ENCODE data around the gene ZNF599. TPM values are rescaled to one million over a fixed set of nuclear protein-coding genes. Genes with fewer than 3 reads are reported as not detected.

ZNF599 gene
- total and polyA plus RNA-seq, 2 of the 13 experiments (the other 11 are each of a cell fraction or from before 2014, with no cell fraction given), result 5.8 to 7.3 TPM

DNA sequence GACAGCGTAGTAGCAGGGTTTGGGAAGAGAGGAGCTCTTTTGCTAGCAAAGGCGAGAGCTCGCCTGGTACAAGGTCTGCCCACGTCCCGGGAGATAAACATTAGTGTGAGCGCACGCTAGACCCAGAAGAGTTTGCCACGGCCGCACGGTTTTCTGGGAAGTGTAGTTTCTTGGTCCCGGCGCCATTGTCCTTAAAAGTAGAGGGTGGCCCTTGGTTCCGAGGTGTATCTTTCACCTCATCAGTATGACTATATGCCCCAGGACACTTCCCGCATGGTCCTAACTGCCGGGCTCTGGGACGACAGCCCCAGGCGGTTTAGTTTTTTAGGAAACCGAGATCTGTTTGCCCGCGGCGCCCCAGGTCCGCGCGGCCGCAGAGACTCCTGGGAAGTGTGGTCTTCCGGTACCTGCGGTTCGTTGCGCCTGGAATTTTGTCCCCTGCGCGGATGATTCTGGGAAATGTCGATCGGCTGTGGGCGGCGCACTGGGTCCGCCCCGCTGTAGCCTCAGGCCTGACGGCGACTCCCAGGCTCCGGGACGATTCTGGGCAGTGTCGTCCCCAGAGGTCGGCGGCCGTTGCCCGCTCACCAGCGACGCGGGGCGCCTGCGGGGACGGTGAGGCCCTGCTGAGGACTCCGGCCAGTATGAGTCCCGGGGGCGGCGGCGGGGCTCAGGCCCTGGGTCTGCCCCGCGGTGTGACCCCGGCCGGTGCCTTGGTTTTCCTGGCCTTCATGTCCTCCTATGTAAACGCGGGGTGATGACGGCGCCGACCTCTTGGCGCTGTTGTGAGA, 39.1 kb downstream of the ZNF599 start, which contains the start of gene ZNF181 (continued):
- TF ChIP-seq ZBTB7A (CRISPR knock-in tag; IDR thresholded peaks at IDR 0.05), result 0 out of 2 replicates have a peak, but pooled peaks have one; percentile 30
- TF ChIP-seq GLI4 (CRISPR knock-in tag; IDR thresholded peaks at IDR 0.05; ENCODE audit: borderline replicate concordance), result no peak
- 0 out of 2 replicates have a peak, but pooled peaks have one; percentile 51 for TF ChIP-seq AHR (CRISPR knock-in tag; IDR thresholded peaks at IDR 0.05)
- peak in 1 of 2 experiments; percentile 67; a peak in 3 of 4 replicates for TF ChIP-seq NR2F1 (CRISPR knock-in tag; IDR thresholded peaks at IDR 0.05)
- peak; percentile 83; the same call in 1 of the 2 replicates for TF ChIP-seq ZNF790 (CRISPR knock-in tag; IDR thresholded peaks at IDR 0.05; ENCODE audit: borderline replicate concordance)
- TF ChIP-seq ZNF839 (CRISPR knock-in tag; IDR thresholded peaks at IDR 0.05; ENCODE audit: borderline replicate concordance), result no peak; the same call in 1 of the 2 replicates
- TF ChIP-seq ONECUT2 (CRISPR knock-in tag; IDR thresholded peaks at IDR 0.05), result peak; percentile 74
- TF ChIP-seq FOXA3 (CRISPR knock-in tag; IDR thresholded peaks at IDR 0.05), result peak; percentile 53
- TF ChIP-seq ZNF737 (CRISPR knock-in tag; IDR thresholded peaks at IDR 0.05; ENCODE audit: borderline replicate concordance), result peak; percentile 37; the same call in 1 of the 2 replicates
- TF ChIP-seq HHEX (CRISPR knock-in tag; IDR thresholded peaks at IDR 0.05), result no peak
- TF ChIP-seq NONO (IDR thresholded peaks at IDR 0.05), result no peak
- TF ChIP-seq NONO (CRISPR knock-in tag; conservative IDR thresholded peaks at IDR 0.05), result peak; percentile 82; the same call in 1 of the 2 replicates
- no peak for TF ChIP-seq HNRNPK (IDR thresholded peaks at IDR 0.05; ENCODE audit: low read depth, low read length, poor library complexity, severe bottlenecking)
- TF ChIP-seq ZNF766 (CRISPR knock-in tag; IDR thresholded peaks at IDR 0.05; ENCODE audit: borderline replicate concordance), result no peak
- TF ChIP-seq ZNF549 (CRISPR knock-in tag; IDR thresholded peaks at IDR 0.05), result no peak
- peak; percentile 33; the same call in 1 of the 2 replicates for TF ChIP-seq ZNF446 (CRISPR knock-in tag; IDR thresholded peaks at IDR 0.05)
- TF ChIP-seq, protein P1, sequence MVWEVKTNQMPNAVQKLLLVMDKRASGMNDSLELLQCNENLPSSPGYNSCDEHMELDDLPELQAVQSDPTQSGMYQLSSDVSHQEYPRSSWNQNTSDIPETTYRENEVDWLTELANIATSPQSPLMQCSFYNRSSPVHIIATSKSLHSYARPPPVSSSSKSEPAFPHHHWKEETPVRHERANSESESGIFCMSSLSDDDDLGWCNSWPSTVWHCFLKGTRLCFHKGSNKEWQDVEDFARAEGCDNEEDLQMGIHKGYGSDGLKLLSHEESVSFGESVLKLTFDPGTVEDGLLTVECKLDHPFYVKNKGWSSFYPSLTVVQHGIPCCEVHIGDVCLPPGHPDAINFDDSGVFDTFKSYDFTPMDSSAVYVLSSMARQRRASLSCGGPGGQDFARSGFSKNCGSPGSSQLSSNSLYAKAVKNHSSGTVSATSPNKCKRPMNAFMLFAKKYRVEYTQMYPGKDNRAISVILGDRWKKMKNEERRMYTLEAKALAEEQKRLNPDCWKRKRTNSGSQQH (CRISPR knock-in tag; IDR thresholded peaks at IDR 0.05; ENCODE audit: low read depth), result peak; percentile 43; the same call in 1 of the 2 replicates
- no peak for TF ChIP-seq KDM4B (CRISPR knock-in tag; IDR thresholded peaks at IDR 0.05)
- TF ChIP-seq PAXIP1 (CRISPR knock-in tag; conservative IDR thresholded peaks at IDR 0.05), result peak; percentile 48; the same call in 1 of the 2 replicates
- 0 out of 2 replicates have a peak, but pooled peaks have one; percentile 76 for TF ChIP-seq MTA3 (CRISPR knock-in tag; IDR thresholded peaks at IDR 0.05)
- TF ChIP-seq FOXK1 (CRISPR knock-in tag; IDR thresholded peaks at IDR 0.05; ENCODE audit: borderline replicate concordance, low read depth), result peak; percentile 72
- no peak for TF ChIP-seq SIX1 (CRISPR knock-in tag; IDR thresholded peaks at IDR 0.05; ENCODE audit: borderline replicate concordance)
- TF ChIP-seq FOSL2 (CRISPR knock-in tag; IDR thresholded peaks at IDR 0.05), result 0 out of 2 replicates have a peak, but pooled peaks have one; percentile 24
- TF ChIP-seq SRSF9 (IDR thresholded peaks at IDR 0.05; ENCODE audit: borderline replicate concordance, insufficient read depth, low read depth, low read length, poor library complexity, severe bottlenecking), result no peak
- TF ChIP-seq KLF9 (CRISPR knock-in tag; IDR thresholded peaks at IDR 0.05; ENCODE audit: low read depth), result no peak

All from HepG2 (cell line).